Middle frontal gyrus (tissue), 1 donor: Measurements from ENCODE around the gene PLAGL1.
"Not testable (repeated sequence)": the region's sequence is repeated elsewhere in the genome, so short reads cannot be mapped to it uniquely, and the experiment has no call there.

Experiments
- DNase-seq: peaks from one replicate; pipeline ENCODE4 v3.0.0-alpha.2; 2015; ENCODE audit warnings: low spot score; ENCODE audit errors: extremely low spot score

PLAGL1 gene

GRCh38 chr6:144008120-144008811 lies at the start of gene PLAGL1:
Gene PLAGL1, minus strand, starts transcription at chr6:144008259. Its CDS starts 60,123 bp downstream, at chr6:143948136.
- DNase-seq: no peak

GRCh38 chr6:144055121-144055931 lies 47.3 kb upstream of the PLAGL1 start:
- no peak for DNase-seq

DNA sequence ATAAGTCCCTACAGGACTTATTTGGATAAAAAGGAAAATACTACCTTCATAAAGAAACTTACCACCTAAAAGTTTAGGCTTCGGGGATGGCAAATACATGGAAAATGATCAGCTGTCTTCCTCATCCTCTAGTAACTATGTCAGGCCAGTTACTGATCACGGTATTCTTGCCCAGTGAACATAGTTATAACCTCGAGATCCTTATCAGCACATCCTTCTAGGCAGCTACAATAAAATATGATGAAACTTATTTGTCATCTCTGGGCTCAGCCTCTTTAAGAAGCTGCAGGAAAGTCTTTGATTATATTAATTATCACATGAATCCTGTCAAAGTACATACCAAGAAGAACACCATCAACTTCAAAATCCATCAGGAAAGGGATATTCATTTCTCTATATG lies 45.5 kb upstream of the PLAGL1 start:
- no peak for DNase-seq

- no peak for DNase-seq
Observed at GRCh38 chr6:144052488-144052887, 44.4 kb upstream of the PLAGL1 start.

- DNase-seq: no peak
Observed at GRCh38 chr6:144049386-144049785, 41.3 kb upstream of the PLAGL1 start.

DNA sequence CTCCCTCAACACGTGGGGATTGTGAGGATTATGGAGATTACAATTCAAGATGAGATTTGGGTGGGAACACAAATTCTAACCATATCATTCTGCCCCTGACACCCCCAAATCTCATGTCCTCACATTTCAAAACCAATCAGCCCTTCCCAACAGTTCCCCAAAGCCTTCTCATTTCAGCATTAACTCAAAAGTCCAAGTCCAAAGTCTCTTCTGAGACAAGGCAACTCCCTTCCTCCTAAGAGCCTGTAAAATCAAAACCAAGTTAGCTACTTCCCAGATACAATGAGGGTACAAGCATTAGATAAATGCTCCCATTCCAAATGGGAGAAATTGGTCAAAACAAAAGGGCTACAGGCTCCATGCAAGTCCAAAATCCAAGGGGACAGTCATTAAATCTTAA lies 39.6 kb upstream of the PLAGL1 start:
- no peak for DNase-seq

- DNase-seq: not testable (repeated sequence)
Observed at GRCh38 chr6:144046672-144047071, 38.6 kb upstream of the PLAGL1 start.

- not testable (repeated sequence) for DNase-seq
Observed at GRCh38 chr6:144044989-144045388, 36.9 kb upstream of the PLAGL1 start.

- DNase-seq: no peak
Observed at GRCh38 chr6:144036835-144037195, 28.8 kb upstream of the PLAGL1 start.

DNA sequence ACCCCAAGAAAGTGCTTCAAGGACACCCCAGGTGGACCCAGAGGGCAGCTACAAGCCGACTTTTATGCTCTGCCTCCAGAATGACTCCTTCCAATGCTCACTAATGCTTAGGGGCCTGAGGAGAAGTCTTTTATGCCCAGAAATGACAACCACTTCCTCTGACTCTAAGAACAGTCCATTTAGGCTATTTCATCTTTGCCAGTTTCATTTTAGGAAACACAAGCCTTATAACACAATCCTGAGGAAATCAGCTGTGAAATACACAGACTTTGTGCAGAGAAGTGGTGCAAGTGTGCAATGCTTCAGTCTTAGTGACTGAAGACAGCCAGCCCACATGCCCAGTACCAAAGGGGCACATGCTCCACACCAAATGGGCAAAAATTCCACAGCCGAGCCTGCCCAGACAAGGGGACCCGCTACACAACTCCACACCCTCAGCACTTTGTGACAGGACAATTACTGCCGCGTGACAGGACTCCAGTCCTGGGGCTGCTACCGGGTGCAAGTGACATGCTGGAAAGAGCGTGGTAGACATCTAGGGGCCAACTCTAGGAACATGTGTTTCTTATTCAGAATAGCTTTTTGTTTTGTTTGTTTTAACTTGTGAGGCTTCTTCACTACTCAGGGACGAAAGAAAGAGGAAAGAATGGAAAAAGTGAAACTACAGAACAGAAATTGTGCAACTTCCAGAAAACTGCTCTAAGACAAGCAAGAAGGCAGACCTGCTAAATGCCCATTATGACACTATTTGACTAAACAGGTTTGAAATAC lies 28.2 kb upstream of the PLAGL1 start:
- DNase-seq: no peak

DNA sequence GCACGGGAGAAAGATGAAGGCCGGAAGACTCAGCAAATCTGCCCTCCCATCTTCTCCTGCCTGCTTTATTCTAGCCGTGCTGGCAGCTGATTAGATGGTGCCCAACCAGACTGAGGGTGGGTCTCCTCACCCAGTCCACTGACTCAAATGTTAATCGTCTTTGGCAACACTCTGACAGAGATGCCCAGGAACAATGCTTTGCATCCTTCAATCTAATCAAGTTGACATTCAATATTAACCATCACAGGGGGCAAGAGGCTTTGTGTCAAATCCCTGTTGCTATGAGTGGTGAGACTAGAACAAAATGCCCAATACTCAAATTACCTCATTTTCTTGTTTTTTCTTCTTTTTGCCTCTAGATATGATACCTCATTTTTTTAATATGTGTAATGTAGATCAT lies 27.4 kb upstream of the PLAGL1 start:
- DNase-seq: no peak

DNA sequence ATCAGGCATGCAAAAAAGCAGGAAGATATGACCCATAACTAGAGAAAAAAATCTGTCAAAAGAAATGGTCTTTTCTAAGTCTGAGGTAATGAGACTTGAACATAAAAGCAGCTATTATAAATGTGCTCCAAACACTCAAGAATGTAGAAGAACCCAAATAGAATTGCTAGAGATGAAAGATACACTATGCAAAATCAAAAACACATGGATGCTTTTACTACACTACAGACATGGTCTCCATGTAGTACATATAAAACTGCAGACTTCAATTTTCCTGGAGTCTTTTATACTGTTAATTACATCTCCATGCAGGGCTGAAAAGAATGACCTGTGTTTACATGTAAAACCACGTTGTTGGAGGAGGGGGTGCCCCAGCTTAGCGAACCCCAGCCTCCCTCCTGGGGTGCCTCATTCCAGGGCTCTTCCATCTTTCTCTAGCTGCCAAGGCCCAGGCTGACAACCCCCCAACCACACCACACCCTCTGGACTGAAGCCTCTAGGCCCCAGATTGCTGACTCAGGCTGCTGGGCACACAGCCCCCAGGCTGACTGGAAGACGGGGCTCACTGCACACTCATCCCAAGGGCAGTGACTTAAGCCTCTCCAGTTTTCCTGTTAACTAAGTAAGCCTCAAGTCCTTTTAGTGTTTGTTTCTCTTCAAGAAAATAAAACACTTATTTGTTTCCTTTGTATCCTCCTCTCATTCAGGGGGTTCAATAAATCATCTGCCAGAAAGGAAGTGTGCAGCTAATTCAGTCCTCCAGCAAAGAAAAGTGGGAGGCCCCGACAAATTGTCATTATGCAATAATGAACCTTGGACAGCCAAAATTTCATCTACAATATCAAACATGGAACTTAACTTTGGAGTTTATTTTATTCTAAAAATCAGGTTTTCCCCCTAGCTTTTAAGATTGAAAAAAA lies 26.0 kb upstream of the PLAGL1 start:
- DNase-seq: no peak

DNA sequence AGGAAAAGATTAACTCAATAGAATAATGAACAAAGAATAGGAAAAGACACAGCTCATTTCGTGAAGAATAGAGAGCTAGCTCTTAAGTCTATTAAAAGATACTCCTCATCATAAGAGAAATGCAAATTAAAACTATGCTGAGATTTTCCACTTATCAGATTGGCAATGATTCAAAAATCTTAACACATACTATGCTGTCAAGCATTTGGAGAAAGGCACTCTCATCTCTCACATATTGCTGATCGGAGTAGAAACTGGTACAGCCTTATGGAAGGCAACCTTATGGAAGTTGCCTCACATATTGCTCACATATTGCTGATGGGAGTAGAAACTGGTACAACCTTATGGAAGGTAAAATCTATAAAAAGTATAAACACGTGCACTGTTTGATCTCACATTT lies 21.4 kb upstream of the PLAGL1 start:
- DNase-seq: no peak

GRCh38 chr6:144027932-144028587 lies 20.0 kb upstream of the PLAGL1 start:
- no peak for DNase-seq

DNA sequence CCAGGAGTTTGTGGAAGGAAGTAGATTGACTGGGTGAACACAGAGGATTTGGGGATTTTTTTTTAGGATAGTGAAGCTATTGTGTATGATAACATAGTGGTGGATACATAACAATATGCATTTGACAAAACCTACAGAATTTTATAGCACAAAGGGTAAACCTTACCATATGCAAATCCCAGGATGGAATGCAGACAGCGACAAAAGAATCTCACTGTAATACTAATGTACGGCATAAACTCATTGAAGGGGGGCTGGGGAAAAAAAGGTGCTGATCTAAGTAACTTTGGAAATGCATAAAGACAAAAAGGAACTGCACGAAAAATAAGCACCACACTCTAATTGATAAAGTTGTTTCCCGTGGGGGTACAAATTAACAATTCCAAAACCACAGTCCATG lies 15.2 kb upstream of the PLAGL1 start:
- no peak for DNase-seq

DNA sequence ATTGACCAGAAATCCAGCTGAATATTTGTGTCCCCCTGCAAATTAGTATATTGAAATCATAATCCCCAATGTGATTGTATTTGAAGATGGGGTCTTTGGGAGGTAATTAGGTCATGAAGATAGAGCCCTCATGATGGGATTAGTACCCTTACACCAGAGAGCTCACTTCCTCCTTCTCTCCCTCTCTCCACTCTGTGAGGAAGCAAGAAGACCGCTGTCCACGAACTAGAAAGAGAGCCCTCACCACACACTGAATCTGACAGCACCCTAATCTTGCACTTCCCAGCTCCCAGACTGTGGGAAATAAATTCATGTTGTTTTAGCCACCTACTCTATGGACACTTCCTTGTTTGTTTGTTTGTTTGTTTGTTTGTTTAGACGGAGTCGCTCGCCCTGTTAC lies 11.9 kb upstream of the PLAGL1 start:
- DNase-seq: no peak

- DNase-seq: no peak
Observed at GRCh38 chr6:144017166-144018094, 9.4 kb upstream of the PLAGL1 start.

- peak; percentile 62 for DNase-seq
Observed at GRCh38 chr6:144013486-144013909, 5.4 kb upstream of the PLAGL1 start.

- DNase-seq: no peak
Observed at GRCh38 chr6:144012534-144012933, 4.5 kb upstream of the PLAGL1 start.
